AG08396 (cell line): ENCODE measurements around the gene ZDHHC22.
"Not testable (repeated sequence)": the region's sequence is repeated elsewhere in the genome, so short reads cannot be mapped to it uniquely, and the experiment has no call there.

Experiments
- DNase-seq: peaks from one replicate; pipeline ENCODE4 v3.0.0; 2012; ENCODE audit warnings: low spot score, mixed read lengths

The ZDHHC22 gene, protein sequence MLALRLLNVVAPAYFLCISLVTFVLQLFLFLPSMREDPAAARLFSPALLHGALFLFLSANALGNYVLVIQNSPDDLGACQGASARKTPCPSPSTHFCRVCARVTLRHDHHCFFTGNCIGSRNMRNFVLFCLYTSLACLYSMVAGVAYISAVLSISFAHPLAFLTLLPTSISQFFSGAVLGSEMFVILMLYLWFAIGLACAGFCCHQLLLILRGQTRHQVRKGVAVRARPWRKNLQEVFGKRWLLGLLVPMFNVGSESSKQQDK

DNA sequence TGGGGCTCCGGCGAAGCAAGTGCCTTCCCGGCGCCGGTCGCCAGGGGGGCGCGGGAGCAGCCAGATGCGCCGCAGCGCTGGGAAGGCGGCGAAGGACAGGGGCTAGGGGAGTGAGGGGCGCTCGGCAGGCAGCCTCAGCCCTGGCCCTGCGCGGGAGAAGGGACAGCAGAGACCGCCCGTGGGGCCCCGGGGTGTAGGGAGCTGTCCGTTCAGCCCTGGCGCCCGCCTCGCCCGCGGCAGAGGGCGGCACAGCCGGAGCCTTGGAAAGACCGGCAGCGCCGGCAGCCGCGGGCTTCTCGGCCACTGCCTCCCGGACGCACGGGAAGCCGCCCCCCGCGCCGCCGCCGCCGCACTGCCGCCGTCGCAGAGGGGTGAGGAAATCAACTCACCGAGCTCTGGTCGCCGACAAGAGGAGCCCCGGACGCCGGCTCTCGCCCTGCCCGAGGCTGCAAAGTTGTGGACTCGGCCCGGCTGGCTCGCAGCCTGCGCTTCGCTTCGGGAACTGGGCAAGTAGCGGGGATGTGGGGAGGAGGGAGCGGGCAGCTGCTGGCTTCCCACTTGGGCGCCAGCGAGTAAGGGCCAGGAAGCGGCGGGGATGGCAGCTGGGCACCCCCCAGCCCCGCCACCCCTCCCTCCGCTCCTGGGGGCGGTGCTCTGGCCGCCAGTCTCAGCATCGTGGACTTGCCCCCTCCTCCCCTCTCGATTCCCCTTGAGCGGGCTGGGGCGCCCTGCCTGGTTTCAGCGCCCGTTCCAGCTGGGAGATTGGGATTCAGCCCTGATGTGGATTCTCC is at the start of gene ZDHHC22:
Gene ZDHHC22, minus strand, starts transcription at position 578 of the 791 bp plus-strand sequence. CDS start 2,053 bp downstream, outside the sequence.
- DNase-seq = peak; percentile 67

DNA sequence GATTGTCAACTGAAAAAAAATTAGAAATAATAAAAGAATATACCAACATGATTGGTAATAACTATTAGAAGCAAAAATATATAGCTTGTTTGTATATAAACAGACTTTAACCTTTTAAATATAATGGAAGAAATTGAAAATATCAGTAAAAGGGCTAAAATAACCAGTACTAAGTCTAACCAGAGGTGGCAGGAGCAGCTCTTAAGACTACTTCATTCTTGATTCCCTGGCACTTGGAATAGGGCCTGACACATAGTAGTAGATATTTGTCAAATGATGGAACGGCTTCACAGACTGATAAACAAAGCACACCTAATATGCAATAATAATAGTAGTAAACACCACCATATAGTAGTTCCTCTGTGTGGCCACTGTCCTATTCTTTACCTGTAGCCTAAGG is 49.4 kb upstream of the ZDHHC22 start:
- no peak for DNase-seq

DNA sequence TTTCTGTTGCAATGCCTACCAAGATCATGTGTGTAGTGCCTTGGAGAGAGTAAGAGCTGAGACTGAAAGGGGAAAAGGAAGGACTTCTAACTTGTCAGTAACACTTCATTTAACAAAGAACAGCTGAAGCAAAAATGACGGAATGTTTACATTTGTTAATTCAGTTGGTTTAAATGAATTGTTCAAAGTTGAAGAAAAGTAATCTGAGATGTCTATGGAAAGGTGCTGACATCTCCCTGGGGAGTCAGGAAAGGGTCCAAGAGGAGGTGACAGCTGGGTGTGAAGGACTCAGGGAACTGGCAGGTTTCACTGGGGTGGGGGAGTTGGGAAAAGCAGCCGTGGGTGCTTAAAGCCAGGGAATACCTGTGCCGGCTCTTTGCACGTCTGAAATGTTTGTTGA is 47.9 kb upstream of the ZDHHC22 start:
- DNase-seq = no peak

DNA sequence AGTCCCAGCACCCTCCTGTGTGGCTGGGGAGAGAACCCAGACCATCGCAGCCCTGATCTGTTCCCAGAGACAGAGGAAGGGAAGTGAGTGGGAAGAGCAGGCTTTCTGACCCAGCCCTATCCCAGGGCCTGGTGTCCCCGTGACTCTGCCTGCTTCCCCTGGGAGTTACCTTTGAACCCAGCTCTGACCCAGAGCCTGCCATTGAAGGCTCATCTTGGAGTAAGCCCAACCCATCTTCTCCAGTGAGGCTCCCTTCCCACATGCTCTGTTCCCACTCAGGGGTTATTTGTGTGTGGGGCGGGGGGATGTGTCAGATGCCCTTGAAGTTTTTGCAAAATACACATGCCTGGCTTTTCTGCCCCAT is 46.0 kb upstream of the ZDHHC22 start:
- no peak for DNase-seq

DNA sequence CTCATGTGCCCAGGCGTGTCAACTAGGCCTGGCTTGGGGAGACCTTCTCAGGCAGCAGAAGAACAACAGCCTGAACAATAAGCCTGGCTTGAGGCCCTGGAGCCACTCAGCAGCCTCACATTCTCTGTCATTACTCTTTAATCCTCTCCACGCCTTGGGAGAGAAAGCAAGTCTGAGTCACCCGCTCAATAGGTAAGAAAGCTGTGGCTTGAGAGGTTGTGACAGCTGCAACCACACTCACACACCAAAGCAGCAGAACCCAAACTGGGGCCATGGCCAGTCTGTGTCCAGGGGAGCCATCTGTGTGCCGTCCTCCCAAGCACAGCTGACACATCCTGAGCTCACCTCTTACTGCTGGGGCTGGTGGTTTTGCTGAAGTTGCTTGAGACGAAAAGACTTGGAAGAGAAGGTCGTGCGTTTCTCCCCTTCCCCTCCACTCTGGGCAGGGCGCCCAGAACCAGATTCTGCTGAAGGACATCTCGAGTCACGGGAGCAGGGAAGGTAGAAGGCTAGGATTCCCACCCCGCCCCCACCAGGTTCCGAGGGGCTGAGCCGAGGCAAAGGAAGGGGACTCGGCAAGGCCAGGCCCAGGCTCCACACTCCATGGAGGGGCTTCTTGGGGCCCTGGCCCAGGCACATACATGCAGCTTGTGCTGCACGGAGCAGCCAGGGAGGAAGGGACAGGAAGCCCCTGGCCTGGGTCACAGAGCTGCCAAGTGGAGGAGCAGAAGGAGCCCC is 45.5 kb upstream of the ZDHHC22 start:
- no peak for DNase-seq

DNA sequence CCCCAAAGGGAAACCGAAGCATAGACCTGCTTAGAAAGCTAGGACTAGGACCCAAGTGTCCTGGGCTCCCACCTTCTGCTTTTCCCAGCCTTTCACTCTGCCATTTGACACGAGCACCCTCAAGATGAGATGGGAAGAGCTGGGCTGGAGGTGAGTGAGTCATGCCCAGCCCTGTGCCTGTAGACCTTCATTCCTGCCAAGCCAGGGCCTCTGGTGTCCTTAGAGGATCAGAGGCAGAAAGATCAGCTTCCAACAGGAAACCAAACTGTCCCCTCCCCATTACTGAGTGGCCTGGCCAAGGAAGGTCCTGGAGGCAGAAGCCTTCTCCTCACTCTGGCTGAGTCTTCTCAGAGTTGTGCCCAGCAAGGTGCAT is 43.5 kb upstream of the ZDHHC22 start:
- DNase-seq = no peak

DNA sequence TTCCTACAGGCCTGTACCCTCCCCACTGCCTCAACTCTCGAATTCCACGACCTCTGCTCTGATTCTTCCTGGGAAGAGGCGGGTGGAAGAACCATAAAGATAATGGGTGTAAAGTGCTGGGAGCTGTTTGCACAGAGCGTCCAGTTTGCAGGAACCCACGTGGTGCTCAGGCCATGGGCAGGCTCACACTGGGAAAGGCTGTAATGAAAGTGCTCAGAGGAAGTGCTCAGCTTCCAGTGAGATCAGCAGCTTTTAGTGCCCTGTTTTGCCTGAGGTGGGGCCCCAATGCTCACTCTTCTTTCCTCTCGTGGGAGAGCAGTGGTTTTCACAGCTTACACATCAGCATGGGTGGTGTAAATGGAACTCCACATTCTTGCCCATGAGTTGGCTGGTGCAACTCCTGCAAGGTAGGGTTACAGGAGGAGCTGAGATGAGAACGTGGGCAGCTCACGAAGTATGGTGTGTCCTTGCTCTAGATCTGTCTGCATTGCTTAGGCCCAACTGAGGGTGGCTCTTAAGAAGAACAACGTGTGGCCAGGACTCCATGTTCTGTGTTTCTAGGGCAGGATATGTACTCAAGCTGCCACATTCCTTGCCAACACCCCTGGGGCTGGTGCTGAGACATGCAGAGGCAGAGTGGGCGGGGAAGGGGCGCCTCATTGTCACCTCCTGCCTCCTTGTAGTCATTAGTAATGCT is 43.0 kb upstream of the ZDHHC22 start:
- DNase-seq = no peak

DNA sequence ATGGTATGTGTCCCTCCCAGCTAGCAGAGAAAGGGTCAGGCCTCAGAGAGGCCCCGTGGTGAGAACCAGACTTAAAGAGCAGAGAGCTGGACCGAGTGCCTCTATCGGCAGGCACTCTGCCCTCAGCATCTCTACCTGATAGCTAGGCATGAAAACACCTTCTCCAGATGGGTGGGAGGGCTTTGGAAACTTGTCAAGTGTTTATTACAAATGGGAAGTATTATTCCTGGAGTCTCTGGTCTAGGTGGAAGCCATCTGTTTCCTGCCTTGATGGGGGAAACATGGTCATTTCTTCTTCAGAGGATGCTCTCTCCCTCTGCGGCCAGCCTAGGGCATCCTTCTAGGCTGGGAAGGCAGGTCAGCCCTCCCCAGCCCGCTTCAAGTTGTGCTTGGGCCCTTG is 42.3 kb upstream of the ZDHHC22 start:
- DNase-seq = no peak

DNA sequence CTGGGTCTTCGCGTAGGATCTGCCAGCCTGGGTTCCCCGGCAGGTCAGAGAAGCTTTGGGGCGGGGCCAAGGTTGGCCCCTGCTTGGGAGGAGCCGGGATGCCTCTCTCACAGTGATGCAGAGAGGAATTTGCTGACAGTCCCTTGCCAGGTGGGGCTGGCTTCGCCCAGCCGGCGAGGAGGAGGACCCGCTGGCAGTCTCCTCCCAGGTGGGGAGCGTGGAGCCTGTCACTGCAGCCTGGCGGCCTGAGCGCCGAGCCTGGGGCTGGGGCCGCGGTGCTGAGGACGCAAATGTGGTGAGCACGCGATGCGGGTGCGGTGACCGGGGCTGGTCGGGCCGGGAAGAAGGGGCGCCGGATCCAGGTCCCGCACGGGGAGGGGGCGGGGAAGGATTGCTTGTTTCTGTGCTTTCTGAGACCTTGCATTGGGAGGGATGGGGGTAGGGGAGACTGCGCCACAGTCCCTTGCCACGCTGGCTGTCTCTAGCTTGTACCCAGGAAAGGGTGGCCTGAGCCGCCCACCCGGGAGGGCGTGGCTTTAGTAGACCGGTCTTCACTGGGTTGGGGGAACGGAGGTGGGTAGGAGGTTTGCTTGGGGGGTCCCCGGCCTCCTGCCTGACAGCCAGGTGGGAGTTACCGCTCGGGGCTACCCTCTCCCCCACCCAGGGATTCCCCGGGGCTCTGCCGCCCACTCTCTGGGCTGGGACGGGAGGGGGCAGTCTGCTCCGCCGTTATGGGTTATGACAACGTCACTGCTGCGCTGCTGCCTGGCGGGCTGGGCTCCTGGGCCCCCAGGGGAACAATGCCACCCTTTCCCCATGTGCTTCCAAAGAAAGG is 40.2 kb upstream of the ZDHHC22 start, which contains the start of gene TMEM63C:
Gene TMEM63C, plus strand, starts transcription at position 196 of the 835 bp plus-strand sequence. CDS start 37,016 bp downstream, outside the sequence.
- no peak for DNase-seq

DNA sequence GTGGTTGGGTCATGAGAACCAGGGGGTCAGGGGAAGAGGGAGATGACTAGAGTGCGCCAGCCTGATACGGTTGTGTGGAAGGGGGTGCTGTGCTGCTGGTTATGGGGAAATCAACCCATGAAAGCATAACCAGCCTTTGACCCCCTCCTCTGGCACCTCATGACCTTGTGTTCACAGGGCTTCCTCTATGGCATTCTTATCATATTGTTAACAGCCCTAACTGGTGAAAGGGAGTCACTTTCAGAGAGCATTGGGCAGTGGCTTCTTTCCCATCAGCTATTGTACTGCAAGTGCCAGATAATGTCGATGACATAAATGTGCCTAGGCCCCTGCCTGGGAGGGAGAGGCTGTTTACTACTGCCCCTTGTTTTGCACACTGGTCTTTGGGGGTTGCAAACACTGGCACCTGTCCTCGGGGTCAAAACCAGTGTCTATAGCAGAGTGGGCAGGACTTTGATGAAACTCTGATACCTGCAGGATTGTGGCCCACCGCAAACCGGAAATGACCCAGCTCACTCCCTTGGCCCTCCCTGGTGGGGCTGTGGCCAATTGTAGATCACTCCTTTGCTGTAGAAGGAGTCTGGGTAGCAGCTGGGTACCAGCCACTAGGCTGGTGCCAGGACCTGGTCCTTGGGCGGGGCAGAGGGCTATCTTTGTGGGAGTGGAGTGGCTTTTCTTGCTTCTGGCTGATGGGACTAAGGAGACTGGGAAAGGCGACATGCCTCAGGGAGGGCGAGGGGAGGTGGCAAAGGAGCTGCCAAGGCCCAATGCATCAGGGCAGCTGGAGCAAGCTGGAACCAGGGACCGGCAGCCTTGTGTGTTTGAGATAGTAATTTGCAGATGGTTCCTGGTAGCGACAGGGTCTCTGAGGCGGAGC is 39.4 kb upstream of the ZDHHC22 start:
- DNase-seq = no peak

DNA sequence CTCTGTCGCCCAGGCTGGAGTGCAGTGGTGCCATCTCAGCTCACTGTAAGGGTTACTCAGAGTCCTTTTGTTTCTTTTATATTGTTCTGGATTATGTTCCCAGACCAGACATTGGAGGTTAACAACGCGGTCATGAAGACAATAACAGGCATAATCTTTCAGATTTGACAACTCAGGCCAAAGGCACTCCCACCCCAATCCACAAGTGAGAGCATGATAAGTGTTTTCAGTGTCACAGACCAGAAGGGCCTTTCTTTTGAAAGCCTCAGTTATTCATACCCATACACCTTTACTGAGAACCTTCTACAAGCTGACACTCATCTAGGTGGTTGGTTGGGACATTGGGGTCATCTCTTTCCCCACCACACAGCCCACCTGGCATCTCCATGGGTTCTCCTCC is 37.1 kb upstream of the ZDHHC22 start:
- no peak for DNase-seq

DNA sequence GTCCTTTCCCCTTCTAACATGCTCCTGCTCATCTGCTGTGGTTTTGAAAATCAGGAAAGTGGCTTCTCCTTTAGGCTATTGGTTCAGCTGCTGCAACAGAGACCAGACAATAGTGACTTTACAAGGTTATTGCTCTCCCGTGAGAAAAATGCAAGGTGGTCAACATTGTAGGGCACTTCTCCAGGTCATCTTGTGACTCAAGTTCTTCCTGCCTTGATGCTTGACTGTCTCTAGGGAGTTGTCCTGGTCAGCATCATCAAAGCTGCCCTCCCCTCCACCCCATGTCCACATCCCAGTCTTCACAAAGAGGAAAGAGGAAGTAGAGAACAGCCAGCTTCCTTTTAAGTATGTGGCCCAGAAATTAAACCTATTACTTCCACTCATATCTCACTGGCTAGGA is 36.1 kb upstream of the ZDHHC22 start:
- DNase-seq = no peak

DNA sequence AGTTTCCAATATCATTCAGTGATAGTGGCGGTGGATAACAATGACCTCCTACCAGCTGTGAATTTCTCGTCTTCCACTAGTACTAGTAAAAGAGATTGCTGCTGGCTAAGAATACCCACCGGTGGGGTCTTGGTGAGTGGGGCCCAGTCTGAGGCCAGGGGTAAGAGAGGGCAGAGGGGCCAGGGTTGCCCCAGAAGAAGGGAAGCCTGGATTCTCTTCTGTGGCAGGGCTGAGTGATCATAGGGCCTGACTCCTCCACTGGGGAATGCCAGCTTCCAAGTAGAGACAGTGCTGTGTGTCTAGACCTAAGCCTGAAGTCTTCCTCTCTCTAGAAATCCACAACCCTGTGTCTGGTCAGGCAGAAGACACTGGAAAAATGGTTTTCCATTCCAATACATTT is 34.3 kb upstream of the ZDHHC22 start:
- DNase-seq = no peak

DNA sequence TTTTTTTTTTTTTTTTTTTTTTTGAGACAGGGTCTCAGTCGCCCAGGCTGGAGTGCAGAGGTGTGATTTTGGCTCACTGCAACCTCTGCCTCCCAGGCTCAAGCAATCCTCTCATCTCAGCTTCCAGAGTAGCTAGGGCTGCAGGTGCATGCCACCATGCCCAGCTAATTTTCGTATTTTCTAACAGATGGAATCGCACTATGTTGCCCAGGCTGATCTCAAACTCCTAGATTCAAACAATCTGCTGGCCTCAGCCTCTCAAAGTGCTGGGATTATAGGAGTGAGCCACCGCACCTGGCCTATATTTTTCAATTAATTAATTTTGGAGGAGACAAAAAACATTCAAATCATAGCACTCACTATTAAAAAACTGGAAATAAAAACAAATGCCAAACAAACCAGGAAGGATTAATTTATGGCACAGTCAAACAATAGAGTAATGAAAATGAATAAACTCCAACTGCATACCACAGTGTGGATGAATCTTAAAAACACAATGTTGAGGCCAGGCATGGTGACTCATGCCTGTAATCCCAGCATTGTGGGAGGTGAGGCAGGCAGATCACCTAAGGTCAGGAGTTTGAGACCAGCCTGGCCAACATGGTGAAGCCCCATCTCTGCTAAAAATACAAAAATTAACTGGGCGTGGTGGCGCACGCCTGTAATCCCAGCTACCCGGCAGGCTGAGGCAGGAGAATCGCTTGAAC is 32.5 kb upstream of the ZDHHC22 start:
- not testable (repeated sequence) for DNase-seq

DNA sequence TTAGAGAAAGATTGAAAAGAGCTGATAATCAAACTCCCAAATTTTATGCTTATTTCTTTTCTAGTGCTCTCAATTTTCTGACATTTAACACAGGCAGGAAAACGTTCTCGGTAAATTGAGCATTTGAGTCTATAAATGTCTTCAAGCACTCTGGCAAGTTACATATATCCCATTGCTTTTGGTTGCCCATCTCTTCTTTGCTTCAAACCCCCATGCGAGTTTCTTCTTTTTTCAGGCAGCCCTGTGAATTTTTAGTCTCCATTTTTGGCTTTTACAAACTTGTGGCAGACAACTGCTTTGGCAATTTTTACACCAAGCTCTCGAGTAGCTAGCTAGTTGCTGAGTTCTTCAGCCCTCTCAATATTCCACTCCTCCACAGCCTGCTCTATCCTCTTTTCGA is 31.3 kb upstream of the ZDHHC22 start:
- no peak for DNase-seq

DNA sequence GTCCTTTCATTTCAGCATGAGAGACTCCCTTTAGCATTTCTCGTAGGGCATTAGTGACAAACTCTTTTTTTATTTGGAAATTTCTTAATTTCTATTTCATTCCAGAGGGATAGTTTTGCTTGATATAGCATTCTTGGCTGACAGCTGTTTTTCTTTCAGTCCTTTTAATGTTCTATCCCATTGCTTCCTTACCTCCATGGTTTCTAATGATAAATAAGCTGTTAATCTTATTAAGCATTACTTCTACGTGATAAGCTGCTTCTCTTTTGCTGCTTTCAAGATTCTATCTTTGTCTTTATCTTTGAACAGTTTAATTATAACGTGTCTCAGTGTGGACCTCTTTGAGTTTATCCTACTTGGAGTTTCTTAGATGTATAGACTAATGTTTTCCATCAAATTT is 28.5 kb upstream of the ZDHHC22 start:
- DNase-seq = no peak

DNA sequence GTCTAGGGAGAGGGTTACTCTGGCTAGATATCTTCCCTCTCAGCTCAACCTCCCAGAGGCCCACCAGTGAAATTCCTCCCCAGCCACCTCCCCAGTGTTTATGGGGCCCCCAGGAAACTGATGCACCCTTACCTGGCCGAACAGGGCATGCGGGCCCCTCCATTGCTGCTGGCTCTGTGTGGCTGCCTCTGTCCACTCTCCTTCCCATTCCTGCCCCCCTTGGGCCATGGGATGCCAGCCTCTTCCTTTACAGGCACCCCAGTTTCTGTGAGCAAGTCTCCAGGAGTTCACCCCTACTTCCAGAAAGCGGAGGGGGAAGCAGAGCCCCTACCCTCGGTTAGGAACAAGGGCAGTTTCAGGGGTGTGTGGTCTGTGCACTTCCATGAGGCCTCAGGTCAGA is 19.4 kb upstream of the ZDHHC22 start:
- DNase-seq = no peak

DNA sequence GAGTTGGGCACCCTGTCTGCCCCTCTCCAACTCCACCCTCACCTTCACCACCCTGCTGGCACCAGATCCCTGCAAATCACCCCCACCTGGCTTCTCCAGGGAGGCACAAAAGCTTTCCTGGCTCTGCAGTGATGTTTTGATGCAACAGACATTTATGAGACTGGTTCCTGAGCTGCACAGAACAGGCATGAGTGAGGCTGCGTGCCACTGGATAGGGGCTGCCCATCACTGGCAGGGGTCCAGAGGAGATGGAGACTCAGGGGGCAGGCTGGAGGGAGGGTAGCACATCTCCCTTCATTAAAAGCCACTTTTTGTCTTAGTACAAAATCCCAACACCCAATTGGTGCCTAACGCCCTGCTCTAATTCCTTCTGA is 17.3 kb upstream of the ZDHHC22 start:
- no peak for DNase-seq

DNA sequence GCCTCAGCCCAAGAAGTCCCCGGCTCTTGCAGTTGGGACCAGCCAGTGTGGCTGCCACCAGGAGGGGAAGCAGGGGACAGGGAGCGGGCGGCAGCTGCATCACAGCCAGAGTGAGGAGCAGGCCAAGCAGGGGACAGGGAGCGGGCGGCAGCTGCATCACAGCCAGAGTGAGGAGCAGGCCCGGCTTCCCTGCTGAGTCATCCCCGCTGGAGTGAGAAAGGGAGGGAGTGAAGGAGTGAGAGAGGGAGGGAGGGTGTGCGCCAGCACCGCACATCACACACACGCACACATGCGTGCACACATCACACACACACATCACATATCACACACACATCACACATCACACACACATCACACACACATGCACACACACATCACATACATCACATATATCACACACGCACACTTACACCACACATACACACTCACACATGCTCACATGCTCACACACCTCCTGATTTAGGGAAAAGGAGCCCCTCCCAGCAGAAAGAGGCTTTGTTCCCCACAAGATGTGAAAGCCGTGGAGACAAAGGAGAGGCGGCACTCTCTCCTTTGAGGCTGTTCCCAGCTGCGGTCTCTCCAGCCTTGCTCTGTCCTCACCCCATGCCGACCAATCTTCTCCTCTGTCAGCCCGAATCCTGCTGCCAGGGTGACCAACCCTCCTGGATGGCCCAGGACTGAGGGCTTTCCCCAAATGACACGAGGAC is 16.7 kb upstream of the ZDHHC22 start:
- peak; percentile 81 for DNase-seq
